IPS-NIHi11 (cell line): Measurements from ENCODE around the gene ALOX15B.
"Not testable (repeated sequence)": the region's sequence is repeated elsewhere in the genome, so short reads cannot be mapped to it uniquely, and the experiment has no call there.

ENCODE experiments used
- DNase-seq: peaks from one replicate; pipeline ENCODE4 v3.0.0; 2012; ENCODE audit warnings: mixed read lengths, low spot score

Gene ALOX15B

DNA sequence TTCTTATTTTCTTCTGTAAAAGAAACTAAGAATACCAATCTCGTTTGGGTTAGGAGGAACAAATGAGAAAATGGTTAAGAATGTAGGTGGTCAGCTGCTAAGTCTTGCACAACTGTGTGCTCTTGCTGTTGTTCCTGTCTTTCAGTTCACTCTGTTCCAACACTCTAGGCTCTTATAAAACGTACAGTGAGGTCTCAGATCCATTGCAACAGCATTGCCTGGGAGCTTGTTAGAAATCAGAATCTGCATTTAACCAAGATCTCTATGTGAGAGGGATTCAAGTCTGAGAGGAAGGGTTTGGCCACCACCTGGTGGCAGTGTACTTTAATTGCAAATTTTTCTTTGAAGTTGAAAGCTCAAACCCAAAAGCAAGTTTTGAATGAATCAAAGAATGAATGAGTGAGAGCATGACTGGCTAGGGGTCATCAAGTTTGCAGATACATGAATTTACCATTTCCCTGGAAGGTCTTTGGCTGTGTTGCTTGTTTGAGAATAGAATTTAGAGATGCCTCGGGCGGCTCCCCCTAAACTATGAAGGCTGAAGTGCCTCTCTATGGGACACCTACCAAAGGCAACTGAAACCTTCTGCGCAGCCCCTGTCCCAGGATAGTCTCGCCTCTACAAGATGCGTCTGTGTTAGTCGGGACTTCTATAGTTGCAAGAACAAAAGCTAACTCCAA is 2.5 kb downstream of the ALOX15B start:
- no peak for DNase-seq

DNA sequence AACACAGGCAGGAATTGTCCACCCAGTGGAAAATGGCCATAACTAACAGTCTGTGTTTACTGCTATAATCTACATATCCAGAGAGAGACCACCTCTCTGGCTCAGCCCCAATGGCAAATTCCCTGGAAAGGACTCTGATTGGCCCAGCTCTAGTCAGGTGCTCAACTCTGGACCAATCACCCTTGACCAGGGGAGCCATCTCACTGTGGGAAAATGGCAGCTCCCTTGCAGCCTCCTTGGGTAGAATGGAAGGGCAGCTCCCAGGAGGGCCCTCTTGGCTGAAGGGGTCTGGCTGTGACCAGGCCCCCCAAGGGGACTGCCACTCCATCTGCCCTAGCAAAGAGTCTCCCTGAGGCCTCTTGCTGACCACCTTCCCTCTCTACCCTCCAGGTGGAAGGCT is 3.1 kb downstream of the ALOX15B start:
- no peak for DNase-seq

DNA sequence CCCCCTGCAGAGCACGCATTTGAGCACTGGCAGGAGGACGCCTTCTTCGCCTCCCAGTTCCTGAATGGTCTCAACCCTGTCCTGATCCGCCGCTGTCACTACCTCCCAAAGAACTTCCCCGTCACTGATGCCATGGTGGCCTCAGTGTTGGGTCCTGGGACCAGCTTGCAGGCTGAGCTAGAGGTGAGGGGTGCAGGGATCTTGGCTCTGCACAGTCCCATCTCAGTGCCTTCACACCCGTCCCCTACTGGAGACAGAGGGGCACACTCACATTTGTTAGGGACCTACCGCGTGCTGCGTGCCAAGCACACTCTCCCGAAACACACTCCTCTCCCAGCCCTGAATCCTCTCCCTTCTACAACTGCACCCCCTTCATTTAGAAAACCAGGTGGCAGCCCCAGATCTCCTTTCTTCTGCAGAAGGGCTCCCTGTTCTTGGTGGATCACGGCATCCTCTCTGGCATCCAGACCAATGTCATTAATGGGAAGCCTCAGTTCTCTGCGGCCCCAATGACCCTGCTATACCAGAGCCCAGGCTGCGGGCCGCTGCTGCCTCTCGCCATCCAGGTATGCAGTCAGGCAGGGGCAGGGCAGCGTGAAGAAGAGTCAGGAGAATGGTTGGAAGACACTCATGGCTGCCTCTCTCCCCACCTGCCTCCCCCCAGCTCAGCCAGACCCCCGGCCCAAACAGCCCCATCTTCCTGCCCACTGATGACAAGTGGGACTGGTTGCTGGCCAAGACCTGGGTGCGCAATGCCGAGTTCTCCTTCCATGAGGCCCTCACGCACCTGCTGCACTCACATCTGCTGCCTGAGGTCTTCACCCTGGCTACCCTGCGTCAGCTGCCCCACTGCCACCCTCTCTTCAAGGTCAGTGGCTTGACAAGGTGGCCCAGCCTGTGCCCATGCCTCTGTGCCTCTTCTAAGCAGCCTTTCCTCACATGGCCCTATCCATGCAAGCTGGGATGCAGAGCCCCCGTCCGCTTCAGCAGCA is 6.3 kb downstream of the ALOX15B start:
- no peak for DNase-seq

- no peak for DNase-seq
These were observed 7.6 kb downstream of the ALOX15B start for GRCh38 chr17:8046306-8046928.

- no peak for DNase-seq
These were observed 8.3 kb downstream of the ALOX15B start for GRCh38 chr17:8046929-8047768.

GRCh38 chr17:8047769-8048110 is 8.9 kb downstream of the ALOX15B start:
- DNase-seq, result no peak

GRCh38 chr17:8048236-8048635 is 9.4 kb downstream of the ALOX15B start:
- no peak for DNase-seq

- no peak for DNase-seq
These were observed 9.9 kb downstream of the ALOX15B start for GRCh38 chr17:8048736-8049135.

DNA sequence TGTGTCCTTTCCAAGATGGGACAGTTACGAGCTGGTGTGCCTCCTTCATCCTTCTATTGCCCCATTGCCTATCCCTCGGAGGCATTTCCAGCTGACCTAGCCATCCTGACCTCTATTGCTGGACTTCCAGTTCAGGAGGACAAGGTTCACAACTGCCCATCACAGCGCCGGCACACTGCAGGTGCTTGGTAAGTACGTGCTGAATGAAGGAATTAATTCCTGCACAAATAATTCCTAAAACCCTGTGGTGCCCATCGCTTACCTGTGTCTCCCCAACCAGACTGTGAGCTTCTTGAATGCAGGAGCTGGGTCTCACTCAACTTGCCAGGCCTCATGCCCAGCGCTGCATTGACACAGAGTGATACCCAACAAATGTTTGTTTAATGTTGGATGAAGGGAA is 13.0 kb downstream of the ALOX15B start:
- DNase-seq, result no peak

DNA sequence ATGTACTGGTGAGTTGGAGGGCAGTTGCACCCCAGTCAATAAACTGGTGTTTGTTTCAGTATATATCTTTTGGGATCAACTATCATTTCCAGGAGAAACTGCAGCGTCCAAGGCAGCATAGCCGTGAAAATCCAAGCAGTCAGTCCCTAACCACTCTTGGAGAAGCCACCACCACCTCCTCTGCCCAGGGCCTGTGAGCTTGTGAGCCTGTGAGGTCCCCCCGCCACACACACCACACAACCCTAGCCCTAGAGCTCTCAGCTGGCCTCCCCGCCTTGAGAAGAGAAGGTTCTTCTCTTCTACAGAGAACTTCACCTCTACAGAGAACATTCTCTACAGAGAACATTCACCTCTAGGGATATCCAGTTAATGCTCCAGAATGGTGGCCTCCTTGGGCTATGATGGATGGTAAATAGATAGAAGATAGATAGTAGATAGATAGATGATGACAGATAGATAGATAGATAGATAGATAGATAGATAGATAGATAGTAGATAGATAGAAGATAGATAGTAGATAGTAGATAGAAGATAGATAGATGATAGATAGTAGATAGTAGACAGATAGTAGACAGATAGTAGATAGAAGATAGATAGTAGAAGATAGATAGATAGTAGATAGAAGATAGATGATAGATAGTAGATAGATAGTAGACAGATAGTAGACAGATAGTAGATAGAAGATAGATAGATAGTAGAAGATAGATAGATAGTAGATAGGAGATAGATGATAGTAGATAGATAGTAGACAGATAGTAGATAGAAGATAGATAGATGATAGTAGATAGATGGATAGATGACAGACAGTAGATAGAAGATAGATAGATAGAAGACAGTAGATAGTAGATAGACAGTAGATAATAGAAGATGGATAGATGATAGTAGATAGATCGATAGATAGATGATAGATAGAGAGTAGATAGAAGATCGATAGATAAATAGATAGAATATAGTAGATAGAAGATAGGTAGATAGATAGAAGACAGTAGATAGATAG is 13.7 kb downstream of the ALOX15B start:
- no peak for DNase-seq

GRCh38 chr17:8053600-8053999 is 14.7 kb downstream of the ALOX15B start:
- DNase-seq, result no peak

GRCh38 chr17:8055851-8056231 is 17.0 kb downstream of the ALOX15B start:
- DNase-seq, result no peak

DNA sequence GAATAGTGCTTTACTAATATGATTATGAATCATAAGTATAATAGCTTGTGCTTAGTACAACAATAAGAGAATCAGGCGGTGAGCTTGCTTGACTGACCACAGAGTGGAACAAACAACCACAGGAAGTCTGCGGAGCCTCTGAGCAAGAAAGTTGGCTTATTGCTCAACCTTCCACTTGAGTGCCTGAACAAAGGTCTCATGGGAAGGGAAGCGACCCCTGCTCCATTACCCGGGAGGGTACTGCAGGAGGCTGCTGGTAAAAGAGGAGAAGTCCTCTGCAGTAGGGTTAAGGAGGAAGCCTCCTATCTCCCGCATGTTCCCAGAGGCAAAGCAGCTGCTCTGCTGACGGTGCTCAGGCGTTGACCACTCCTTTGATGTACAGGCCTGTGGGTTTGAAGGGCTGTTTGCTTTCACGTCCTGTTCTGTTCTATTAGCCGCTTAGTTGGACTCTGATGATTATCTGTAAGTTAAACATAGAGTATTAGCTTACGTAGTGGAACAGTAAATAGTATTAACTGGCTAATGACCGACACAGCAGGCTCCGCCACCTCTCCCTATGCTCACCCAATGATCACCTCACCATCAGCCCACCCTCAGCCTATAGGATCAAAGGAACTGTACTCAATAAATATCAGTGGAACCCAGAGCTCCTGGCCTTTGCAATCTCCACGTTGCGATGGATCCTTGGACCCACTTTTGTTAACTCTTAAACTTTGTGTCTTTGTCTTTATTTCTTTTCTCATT is 17.5 kb downstream of the ALOX15B start:
- no peak for DNase-seq

DNA sequence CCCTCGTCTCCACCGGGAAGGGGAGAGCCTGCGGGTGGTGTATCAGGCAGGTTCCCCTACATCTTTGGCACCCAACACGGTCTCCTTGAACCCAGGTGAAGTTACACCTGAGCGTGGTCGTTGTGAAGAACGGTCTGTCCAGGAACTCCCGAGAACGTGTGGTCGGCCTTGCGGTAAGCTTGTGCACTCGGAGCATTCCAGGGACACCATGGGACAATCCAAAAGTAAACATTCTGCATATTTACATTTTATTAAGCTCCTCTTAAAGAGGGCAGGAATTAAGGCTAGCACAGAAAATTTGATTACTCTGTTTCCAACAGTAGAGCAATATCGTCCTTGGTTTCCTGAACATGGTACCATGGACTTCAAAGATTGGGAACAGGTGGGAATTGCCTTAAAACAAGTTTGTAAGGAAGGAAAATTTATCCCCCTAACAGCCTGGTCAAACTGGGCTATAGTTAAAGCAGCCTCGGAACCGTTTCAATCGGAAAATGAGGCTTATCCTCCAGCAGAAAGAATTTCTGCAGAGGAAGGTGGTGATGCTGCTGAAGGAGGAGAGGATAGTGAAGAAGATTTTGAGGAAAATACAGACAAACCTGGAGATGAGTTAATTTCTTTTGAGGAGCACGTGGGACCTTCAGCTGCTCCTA is 18.2 kb downstream of the ALOX15B start:
- no peak for DNase-seq

DNA sequence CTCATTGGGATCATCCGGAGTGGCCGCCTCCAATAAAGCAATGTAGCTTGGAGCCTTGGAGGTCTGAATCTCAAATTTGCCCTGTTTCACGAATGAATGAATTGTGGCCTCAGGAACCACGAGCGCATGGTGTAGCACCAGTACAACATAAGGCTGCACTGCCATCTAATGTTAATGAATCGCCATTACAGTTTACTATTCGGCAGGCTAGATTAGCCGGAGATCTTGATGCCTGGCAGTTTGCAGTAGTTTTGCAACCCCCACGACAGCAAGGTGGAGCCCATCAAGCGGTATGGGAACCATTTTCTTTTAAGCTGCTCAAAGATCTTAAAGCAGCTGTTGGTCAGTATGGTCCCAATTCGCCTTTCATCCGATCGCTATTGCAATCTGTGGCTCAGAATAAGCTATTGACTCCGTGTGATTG is 18.8 kb downstream of the ALOX15B start:
- DNase-seq, result peak; percentile 84

DNA sequence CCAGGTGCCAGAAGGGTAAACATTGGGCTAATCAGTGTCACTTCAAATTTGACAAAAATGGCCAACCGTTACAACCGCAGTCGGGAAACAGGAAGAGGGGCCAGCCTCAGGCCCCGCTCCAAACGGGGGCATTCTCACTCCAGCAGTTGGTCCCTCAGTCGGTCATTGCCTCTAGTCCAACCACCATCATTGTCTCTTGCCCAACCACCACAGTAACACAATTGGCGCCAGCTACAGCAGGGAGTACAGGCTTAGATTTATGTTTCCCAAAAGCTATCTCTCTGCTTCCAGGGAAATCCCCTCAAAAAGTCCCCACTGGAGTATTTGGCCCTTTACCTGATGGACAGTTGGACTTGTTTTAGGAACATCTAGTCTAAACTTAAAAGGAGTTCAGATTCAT is 20.3 kb downstream of the ALOX15B start:
- DNase-seq, result no peak

DNA sequence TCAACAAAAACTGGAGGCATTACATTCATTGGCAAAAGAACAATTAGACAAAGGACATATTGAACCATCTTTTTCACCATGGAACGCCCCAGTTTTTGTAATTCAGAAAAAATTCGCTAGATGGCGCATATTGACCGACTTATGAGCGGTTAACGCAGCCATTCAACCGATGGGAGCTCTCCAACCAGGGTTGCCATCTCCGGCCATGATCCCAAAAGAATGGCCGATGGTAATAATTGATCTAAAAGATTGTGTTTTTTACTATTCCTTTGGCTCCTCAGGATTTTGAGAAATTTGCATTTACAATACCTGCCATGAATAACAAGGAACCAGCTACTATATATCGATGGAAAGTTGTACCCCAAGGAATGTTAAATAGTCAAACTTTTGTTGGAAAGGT is 21.4 kb downstream of the ALOX15B start:
- peak; percentile 88 for DNase-seq

- DNase-seq, result not testable (repeated sequence)
These were observed 23.0 kb downstream of the ALOX15B start for GRCh38 chr17:8061851-8062250.

- no peak for DNase-seq
These were observed 23.6 kb downstream of the ALOX15B start for GRCh38 chr17:8062435-8062806.
